Keratinocyte (primary cell): Measurements from ENCODE around the gene SERF2.

Experiments
- CTCF ChIP-seq, 3 experiments: IDR thresholded peaks in 1 of 3; conservative IDR thresholded peaks in 1 of 3; optimal IDR thresholded peaks in 1 of 3; 2 replicates in 2 of 3; 3 replicates in 1 of 3; pipeline versions ENCODE3 to v1.5.1; 2011; ENCODE audit warnings: low read length in 3 of 3, mild to moderate bottlenecking in 3 of 3, moderate library complexity in 2 of 3, control low read depth in 1 of 3, inconsistent platforms in 1 of 3; ENCODE audit not compliant: insufficient read depth in 2 of 3; ENCODE audit errors: extremely low read depth in 1 of 3
- EZH2 ChIP-seq: IDR thresholded peaks from one replicate; pipeline ENCODE4 v1.6.1; 2012; ENCODE audit warnings: inconsistent platforms, mild to moderate bottlenecking, low read length, moderate library complexity

GRCh38 chr15:43795997-43796396 lies 3.9 kb downstream of the SERF2 start:
- TF ChIP-seq CTCF (optimal IDR thresholded peaks at IDR 0.05 in 1 of 3, IDR thresholded peaks at IDR 0.05 in 1 of 3, conservative IDR thresholded peaks at IDR 0.05 in 1 of 3; ENCODE audit: extremely low read depth in 1 of 3, insufficient read depth in 2 of 3, low read length in 3 of 3) (no peak), EZH2 (no peak)
